Iris pigment epithelial cell (primary cell): ENCODE data around the gene PLPP6.
"Not testable (repeated sequence)": the region's sequence is repeated elsewhere in the genome, so short reads cannot be mapped to it uniquely, and the experiment has no call there.

Source experiments
- DNase-seq: peaks from one replicate; pipeline ENCODE4 v3.0.0-alpha.2; 2011; ENCODE audit warnings: low read depth

The PLPP6 gene

GRCh38 chr9:4662108-4662988, at the start of gene PLPP6:
Gene PLPP6, plus strand, starts transcription at chr9:4662294. Its CDS starts 82 bp downstream, at chr9:4662376.
- peak; percentile 82 for DNase-seq

- no peak for DNase-seq
Measured at GRCh38 chr9:4614627-4615026, 47.5 kb upstream of the PLPP6 start.

GRCh38 chr9:4615251-4615650, 46.8 kb upstream of the PLPP6 start:
- DNase-seq = peak; percentile 75

GRCh38 chr9:4615778-4616177, 46.3 kb upstream of the PLPP6 start:
- DNase-seq = no peak

- DNase-seq = no peak
Measured at GRCh38 chr9:4617752-4618151, 44.3 kb upstream of the PLPP6 start.

- no peak for DNase-seq
Measured at GRCh38 chr9:4618700-4619099, 43.4 kb upstream of the PLPP6 start.

GRCh38 chr9:4620057-4620765, 41.9 kb upstream of the PLPP6 start:
- DNase-seq = no peak

GRCh38 chr9:4620881-4621555, 41.1 kb upstream of the PLPP6 start:
- DNase-seq = peak; percentile 28

- no peak for DNase-seq
Measured at GRCh38 chr9:4622016-4622415, 40.1 kb upstream of the PLPP6 start.

- DNase-seq = peak; percentile 20
Measured at GRCh38 chr9:4630836-4631235, 31.3 kb upstream of the PLPP6 start.

GRCh38 chr9:4638968-4639367, 23.1 kb upstream of the PLPP6 start:
- DNase-seq = no peak

- peak; percentile 7 for DNase-seq
Measured at GRCh38 chr9:4639420-4639819, 22.7 kb upstream of the PLPP6 start.

- peak; percentile 20 for DNase-seq
Measured at GRCh38 chr9:4640027-4640426, 22.1 kb upstream of the PLPP6 start.

GRCh38 chr9:4642351-4642750, 19.7 kb upstream of the PLPP6 start:
- no peak for DNase-seq

GRCh38 chr9:4654084-4654483, 8.0 kb upstream of the PLPP6 start:
- DNase-seq = no peak

GRCh38 chr9:4654538-4654937, 7.6 kb upstream of the PLPP6 start:
- DNase-seq = no peak

GRCh38 chr9:4656196-4656595, 5.9 kb upstream of the PLPP6 start:
- DNase-seq = not testable (repeated sequence)

- DNase-seq = no peak
Measured at GRCh38 chr9:4656621-4657020, 5.5 kb upstream of the PLPP6 start.

- DNase-seq = no peak
Measured at GRCh38 chr9:4657426-4658159, 4.5 kb upstream of the PLPP6 start.

- not testable (repeated sequence) for DNase-seq
Measured at GRCh38 chr9:4660665-4661064, 1.4 kb upstream of the PLPP6 start.

- DNase-seq = peak; percentile 57
Measured at GRCh38 chr9:4661165-4661564, 929 bp upstream of the PLPP6 start.

- peak; percentile 75 for DNase-seq
Measured at GRCh38 chr9:4661611-4662010, 483 bp upstream of the PLPP6 start.
